ENCODE results near the gene TTYH3.

The TTYH3 gene

GRCh38 chr7:2640846-2641316 lies 9.1 kb downstream of the TTYH3 start:
- H3K36me3 Mint-ChIP-seq: no peaks in the 10 kb centered on the region

GRCh38 chr7:2641406-2642393 lies 9.9 kb downstream of the TTYH3 start:
- CTCF ChIA-PET: no interaction called here
- H3K9me3 Mint-ChIP-seq: no peaks in the 10 kb centered on the region
- H3K27ac Mint-ChIP-seq: no peak overlapping the region
- no peak overlapping the region for H3K4me3 Mint-ChIP-seq
- no peak for DNase-seq
- no peaks in the 10 kb centered on the region for H3K27me3 Mint-ChIP-seq
- no peaks in the 10 kb centered on the region for H3K36me3 Mint-ChIP-seq
- H3K4me1 Mint-ChIP-seq: peaks cover 16% of the 10 kb centered on the region

More at GRCh38 chr7:2640846-2641316, 9.1 kb downstream of the TTYH3 start:
- Mint-ChIP-seq H3K4me3 (no peak overlapping the region), H3K9me3 (no peaks in the 10 kb centered on the region), H3K4me1 (peaks cover 16% of the 10 kb centered on the region), H3K27ac (no peak overlapping the region), H3K27me3 (no peaks in the 10 kb centered on the region)
- no peak for DNase-seq
- CTCF ChIA-PET: no interaction called here

GRCh38 chr7:2643386-2644219 lies 11.8 kb downstream of the TTYH3 start:
- Mint-ChIP-seq H3K27ac (peak overlapping the region; percentile 60), H3K27me3 (no peaks in the 10 kb centered on the region), H3K4me1 (peaks cover 16% of the 10 kb centered on the region), H3K36me3 (no peaks in the 10 kb centered on the region), H3K9me3 (no peaks in the 10 kb centered on the region), H3K4me3 (no peak overlapping the region)
- CTCF ChIA-PET: interaction anchor here (0.8 to 3.0 kb wide), 2 partner anchors 37 to 66 kb away, joined by 3 to 13 read pairs; no protein-coding TSS in a partner anchor
- DNase-seq: no peak

- Mint-ChIP-seq H3K36me3 (no peaks in the 10 kb centered on the region), H3K4me1 (peaks cover 16% of the 10 kb centered on the region), H3K27me3 (no peaks in the 10 kb centered on the region), H3K9me3 (no peaks in the 10 kb centered on the region), H3K27ac (no peak overlapping the region), H3K4me3 (no peak overlapping the region)
- CTCF ChIA-PET: interaction anchor here (0.8 to 3.0 kb wide), 3 partner anchors 37 to 164 kb away, joined by 3 to 13 read pairs (median 3); no protein-coding TSS in a partner anchor
- DNase-seq: no peak
Observed at GRCh38 chr7:2644220-2644561, 12.4 kb downstream of the TTYH3 start.

- no peaks in the 10 kb centered on the region for H3K36me3 Mint-ChIP-seq
- peak overlapping the region; percentile 66 for H3K27ac Mint-ChIP-seq
- no peaks in the 10 kb centered on the region for H3K9me3 Mint-ChIP-seq
- H3K4me3 Mint-ChIP-seq: peak overlapping the region; percentile 49
- peaks cover 16% of the 10 kb centered on the region for H3K4me1 Mint-ChIP-seq
- CTCF ChIA-PET: interaction anchor here (0.8 to 3.0 kb wide), 3 partner anchors 36 to 164 kb away, joined by 3 to 13 read pairs (median 3); no protein-coding TSS in a partner anchor
- no peak for DNase-seq
- H3K27me3 Mint-ChIP-seq: no peaks in the 10 kb centered on the region
Observed at GRCh38 chr7:2644562-2645273, 12.9 kb downstream of the TTYH3 start.

- peak overlapping the region; percentile 66 for H3K27ac Mint-ChIP-seq
- peak; percentile 61 for DNase-seq
- H3K4me1 Mint-ChIP-seq: peaks cover 16% of the 10 kb centered on the region
- CTCF ChIA-PET: interaction anchor here (1.2 to 3.0 kb wide), 2 partner anchors 64 to 165 kb away, joined by 3 to 13 read pairs; no protein-coding TSS in a partner anchor
- no peaks in the 10 kb centered on the region for H3K36me3 Mint-ChIP-seq
- no peaks in the 10 kb centered on the region for H3K27me3 Mint-ChIP-seq
- H3K9me3 Mint-ChIP-seq: no peaks in the 10 kb centered on the region
- peak overlapping the region; percentile 23 for H3K4me3 Mint-ChIP-seq
Observed at GRCh38 chr7:2645274-2645868, 13.6 kb downstream of the TTYH3 start.

GRCh38 chr7:2646336-2646679 lies 14.5 kb downstream of the TTYH3 start:
- H3K36me3 Mint-ChIP-seq: no peaks in the 10 kb centered on the region
- DNase-seq: no peak

GRCh38 chr7:2646680-2647571 lies 15.1 kb downstream of the TTYH3 start:
- H3K27me3 Mint-ChIP-seq: no peaks in the 10 kb centered on the region
- no peak overlapping the region for H3K4me3 Mint-ChIP-seq
- no peaks in the 10 kb centered on the region for H3K36me3 Mint-ChIP-seq
- H3K27ac Mint-ChIP-seq: peak overlapping the region; percentile 52
- H3K9me3 Mint-ChIP-seq: no peaks in the 10 kb centered on the region
- no peak for DNase-seq
- CTCF ChIA-PET: no interaction called here
- H3K4me1 Mint-ChIP-seq: peaks cover 16% of the 10 kb centered on the region

More at GRCh38 chr7:2646336-2646679, 14.5 kb downstream of the TTYH3 start:
- H3K4me3 Mint-ChIP-seq: no peak overlapping the region
- H3K27me3 Mint-ChIP-seq: no peaks in the 10 kb centered on the region
- H3K27ac Mint-ChIP-seq: no peak overlapping the region
- peaks cover 16% of the 10 kb centered on the region for H3K4me1 Mint-ChIP-seq
- H3K9me3 Mint-ChIP-seq: no peaks in the 10 kb centered on the region
- CTCF ChIA-PET: interaction anchor here (3.0 kb wide), 1 partner anchor 64 kb away, joined by 13 read pairs; no protein-coding TSS in a partner anchor

GRCh38 chr7:2647594-2648172 lies 15.9 kb downstream of the TTYH3 start:
- no peak for DNase-seq
- peaks cover 16% of the 10 kb centered on the region for H3K4me1 Mint-ChIP-seq
- no peaks in the 10 kb centered on the region for H3K9me3 Mint-ChIP-seq
- CTCF ChIA-PET: no interaction called here
- H3K36me3 Mint-ChIP-seq: no peaks in the 10 kb centered on the region
- H3K27me3 Mint-ChIP-seq: no peaks in the 10 kb centered on the region
- no peak overlapping the region for H3K4me3 Mint-ChIP-seq
- H3K27ac Mint-ChIP-seq: no peak overlapping the region

- Mint-ChIP-seq H3K27ac (no peak overlapping the region), H3K27me3 (no peaks in the 10 kb centered on the region), H3K4me3 (no peak overlapping the region), H3K9me3 (no peaks in the 10 kb centered on the region), H3K4me1 (peaks cover 15% of the 10 kb centered on the region), H3K36me3 (no peaks in the 10 kb centered on the region)
- CTCF ChIA-PET: no interaction called here
- no peak for DNase-seq
Observed at GRCh38 chr7:2649139-2649838, 17.5 kb downstream of the TTYH3 start.

GRCh38 chr7:2649991-2650390 lies 18.2 kb downstream of the TTYH3 start:
- H3K4me3 Mint-ChIP-seq: no peak overlapping the region
- no peaks in the 10 kb centered on the region for H3K9me3 Mint-ChIP-seq
- no peak overlapping the region for H3K27ac Mint-ChIP-seq
- CTCF ChIA-PET: interaction anchor here (1.2 kb wide), 1 partner anchor 60 kb away, joined by 4 read pairs; no protein-coding TSS in a partner anchor
- no peaks in the 10 kb centered on the region for H3K27me3 Mint-ChIP-seq
- peaks cover 8% of the 10 kb centered on the region for H3K4me1 Mint-ChIP-seq
- DNase-seq: no peak
- no peaks in the 10 kb centered on the region for H3K36me3 Mint-ChIP-seq

GRCh38 chr7:2650451-2650850 lies 18.7 kb downstream of the TTYH3 start:
- Mint-ChIP-seq H3K4me3 (no peak overlapping the region), H3K9me3 (no peaks in the 10 kb centered on the region), H3K27ac (no peak overlapping the region), H3K27me3 (no peaks in the 10 kb centered on the region), H3K36me3 (no peaks in the 10 kb centered on the region), H3K4me1 (peaks cover 4% of the 10 kb centered on the region)
- CTCF ChIA-PET: interaction anchor here (1.2 kb wide), 1 partner anchor 59 kb away, joined by 4 read pairs; no protein-coding TSS in a partner anchor
- DNase-seq: no peak

All from activated naive CD4-positive, alpha-beta T cell treated with anti-CD3 and anti-CD28 coated beads, Interleukin-2, amount 10 ng/mL, durations not matched to agents 7 days and 5 days (primary cell).